Measurements from ENCODE around the gene VAC14. TPM values are rescaled to one million over a fixed set of nuclear protein-coding genes. Genes with fewer than 3 reads are reported as not detected.
A peak's percentile ranks its signal among the peaks of the same experiment; 100 is the strongest.

Gene VAC14
- total and polyA plus RNA-seq, 9 donors: 19.5 to 28.9 (median 25.2) TPM

- no peak for DNase-seq
- Histone ChIP-seq H3K4me1 (ENCODE audit: control insufficient read depth, insufficient read depth, low read length) (peaks cover 57% of the 10 kb centered on the region), H3K9me3 (replicated peaks; ENCODE audit: control insufficient read depth, low read depth, low read length) (no peaks in the 10 kb centered on the region), H3K4me3 (ENCODE audit: low read length) (no peak overlapping the region), H3K27ac (ENCODE audit: low read length) (peak overlapping the region; percentile 20), H3K27me3 (ENCODE audit: control insufficient read depth, insufficient read depth, low read length) (no peaks in the 10 kb centered on the region), H3K36me3 (ENCODE audit: control insufficient read depth, insufficient read depth, low read length) (peaks cover 67% of the 10 kb centered on the region)
- 66% methylated on average over 4 of the region's 13 CpGs for WGBS (ENCODE audit: insufficient coverage)
Measured at GRCh38 chr16:70681382-70682238, 119.3 kb downstream of the VAC14 start.

- no peak for DNase-seq
- H3K27ac ChIP-seq (ENCODE audit: low read length): peak overlapping the region; percentile 20
- no peaks in the 10 kb centered on the region for H3K27me3 ChIP-seq (ENCODE audit: control insufficient read depth, insufficient read depth, low read length)
- H3K4me1 ChIP-seq (ENCODE audit: control insufficient read depth, insufficient read depth, low read length): peaks cover 56% of the 10 kb centered on the region
- H3K36me3 ChIP-seq (ENCODE audit: control insufficient read depth, insufficient read depth, low read length): peaks cover 76% of the 10 kb centered on the region
- no peak overlapping the region for H3K4me3 ChIP-seq (ENCODE audit: low read length)
- no peaks in the 10 kb centered on the region for H3K9me3 ChIP-seq (replicated peaks; ENCODE audit: control insufficient read depth, low read depth, low read length)
- WGBS (ENCODE audit: insufficient coverage): 73% methylated on average over 10 of the region's 18 CpGs
Measured at GRCh38 chr16:70680495-70681381, 120.2 kb downstream of the VAC14 start.

- Histone ChIP-seq H3K36me3 (ENCODE audit: control insufficient read depth, insufficient read depth, low read length) (peaks cover 84% of the 10 kb centered on the region), H3K27ac (ENCODE audit: low read length) (no peak overlapping the region), H3K4me1 (ENCODE audit: control insufficient read depth, insufficient read depth, low read length) (peaks cover 52% of the 10 kb centered on the region), H3K4me3 (ENCODE audit: low read length) (no peak overlapping the region), H3K27me3 (ENCODE audit: control insufficient read depth, insufficient read depth, low read length) (no peaks in the 10 kb centered on the region), H3K9me3 (replicated peaks; ENCODE audit: control insufficient read depth, low read depth, low read length) (no peaks in the 10 kb centered on the region)
- 37% methylated on average over 70 of the region's 80 CpGs for WGBS (ENCODE audit: insufficient coverage)
- DNase-seq: no peak
Measured at GRCh38 chr16:70679671-70680494, 121.1 kb downstream of the VAC14 start.

GRCh38 chr16:70678898-70679670 is 121.9 kb downstream of the VAC14 start:
- peaks cover 44% of the 10 kb centered on the region for H3K4me1 ChIP-seq (ENCODE audit: control insufficient read depth, insufficient read depth, low read length)
- 72% methylated on average over 26 of the region's 31 CpGs for WGBS (ENCODE audit: insufficient coverage)
- DNase-seq: peak; percentile 5

GRCh38 chr16:70678121-70678897 is 122.6 kb downstream of the VAC14 start:
- H3K27me3 ChIP-seq (ENCODE audit: control insufficient read depth, insufficient read depth, low read length): no peaks in the 10 kb centered on the region
- H3K36me3 ChIP-seq (ENCODE audit: control insufficient read depth, insufficient read depth, low read length): peaks cover 89% of the 10 kb centered on the region
- H3K27ac ChIP-seq (ENCODE audit: low read length): no peak overlapping the region
- peak; percentile 7 for DNase-seq
- no peak overlapping the region for H3K4me3 ChIP-seq (ENCODE audit: low read length)
- no peaks in the 10 kb centered on the region for H3K9me3 ChIP-seq (replicated peaks; ENCODE audit: control insufficient read depth, low read depth, low read length)
- 97% methylated on average over 18 of the region's 22 CpGs for WGBS (ENCODE audit: insufficient coverage)
- peaks cover 37% of the 10 kb centered on the region for H3K4me1 ChIP-seq (ENCODE audit: control insufficient read depth, insufficient read depth, low read length)

More at GRCh38 chr16:70678898-70679670, 121.9 kb downstream of the VAC14 start:
- Histone ChIP-seq H3K36me3 (ENCODE audit: control insufficient read depth, insufficient read depth, low read length) (peaks cover 92% of the 10 kb centered on the region), H3K4me3 (ENCODE audit: low read length) (no peak overlapping the region), H3K9me3 (replicated peaks; ENCODE audit: control insufficient read depth, low read depth, low read length) (no peaks in the 10 kb centered on the region), H3K27ac (ENCODE audit: low read length) (no peak overlapping the region), H3K27me3 (ENCODE audit: control insufficient read depth, insufficient read depth, low read length) (no peaks in the 10 kb centered on the region)

- WGBS (ENCODE audit: insufficient coverage): 83% methylated on average over 11 of the region's 15 CpGs
- peaks cover 88% of the 10 kb centered on the region for H3K36me3 ChIP-seq (ENCODE audit: control insufficient read depth, insufficient read depth, low read length)
Measured at GRCh38 chr16:70677499-70678120, 123.3 kb downstream of the VAC14 start.

GRCh38 chr16:70676675-70677498 is 124.1 kb downstream of the VAC14 start:
- Histone ChIP-seq H3K27me3 (ENCODE audit: control insufficient read depth, insufficient read depth, low read length) (no peaks in the 10 kb centered on the region), H3K27ac (ENCODE audit: low read length) (no peak overlapping the region), H3K4me3 (ENCODE audit: low read length) (no peak overlapping the region), H3K4me1 (ENCODE audit: control insufficient read depth, insufficient read depth, low read length) (peaks cover 22% of the 10 kb centered on the region), H3K36me3 (ENCODE audit: control insufficient read depth, insufficient read depth, low read length) (peaks cover 84% of the 10 kb centered on the region), H3K9me3 (replicated peaks; ENCODE audit: control insufficient read depth, low read depth, low read length) (no peaks in the 10 kb centered on the region)
- DNase-seq: peak; percentile 9
- WGBS (ENCODE audit: insufficient coverage): 93% methylated on average over 8 of the region's 14 CpGs

More at GRCh38 chr16:70677499-70678120, 123.3 kb downstream of the VAC14 start:
- no peak overlapping the region for H3K4me3 ChIP-seq (ENCODE audit: low read length)
- H3K27me3 ChIP-seq (ENCODE audit: control insufficient read depth, insufficient read depth, low read length): no peaks in the 10 kb centered on the region
- DNase-seq: peak; percentile 9
- no peak overlapping the region for H3K27ac ChIP-seq (ENCODE audit: low read length)
- H3K9me3 ChIP-seq (replicated peaks; ENCODE audit: control insufficient read depth, low read depth, low read length): no peaks in the 10 kb centered on the region
- H3K4me1 ChIP-seq (ENCODE audit: control insufficient read depth, insufficient read depth, low read length): peaks cover 30% of the 10 kb centered on the region

Data from muscle of leg (tissue), 11 donors.